Measurements from ENCODE around the gene SCNN1B.

Gene SCNN1B

GRCh38 chr16:23274968-23275367, 27.1 kb upstream of the SCNN1B start:
- no peak overlapping the region for H3K27ac Mint-ChIP-seq
- peaks cover 10% of the 10 kb centered on the region for H3K4me1 Mint-ChIP-seq
- peaks cover 4% of the 10 kb centered on the region for H3K9me3 Mint-ChIP-seq
- H3K4me3 Mint-ChIP-seq = no peak overlapping the region
- no peak for DNase-seq
- peaks cover 15% of the 10 kb centered on the region for H3K27me3 Mint-ChIP-seq (ENCODE audit: low read depth, poor library complexity)
- no peak for TF ChIP-seq CTCF (IDR thresholded peaks at IDR 0.05)
- no peaks in the 10 kb centered on the region for H3K36me3 Mint-ChIP-seq (ENCODE audit: low read depth)

- DNase-seq = no peak
- peaks cover 29% of the 10 kb centered on the region for H3K27me3 Mint-ChIP-seq (ENCODE audit: low read depth, poor library complexity)
- H3K4me1 Mint-ChIP-seq = peaks cover 10% of the 10 kb centered on the region
- H3K27ac Mint-ChIP-seq = no peak overlapping the region
- H3K36me3 Mint-ChIP-seq (ENCODE audit: low read depth) = no peaks in the 10 kb centered on the region
- TF ChIP-seq CTCF (IDR thresholded peaks at IDR 0.05) = no peak
- no peaks in the 10 kb centered on the region for H3K9me3 Mint-ChIP-seq
- H3K4me3 Mint-ChIP-seq = no peak overlapping the region
Measured at GRCh38 chr16:23276821-23277220, 25.3 kb upstream of the SCNN1B start.

GRCh38 chr16:23278031-23278430, 24.1 kb upstream of the SCNN1B start:
- H3K9me3 Mint-ChIP-seq = no peaks in the 10 kb centered on the region
- peaks cover 37% of the 10 kb centered on the region for H3K27me3 Mint-ChIP-seq (ENCODE audit: low read depth, poor library complexity)
- H3K36me3 Mint-ChIP-seq (ENCODE audit: low read depth) = no peaks in the 10 kb centered on the region
- no peak for TF ChIP-seq CTCF (IDR thresholded peaks at IDR 0.05)
- DNase-seq = no peak
- H3K27ac Mint-ChIP-seq = no peak overlapping the region
- peaks cover 10% of the 10 kb centered on the region for H3K4me1 Mint-ChIP-seq
- H3K4me3 Mint-ChIP-seq = no peak overlapping the region

GRCh38 chr16:23279721-23280153, 22.4 kb upstream of the SCNN1B start:
- DNase-seq = peak; percentile 44
- H3K9me3 Mint-ChIP-seq = no peaks in the 10 kb centered on the region
- H3K4me3 Mint-ChIP-seq = no peak overlapping the region
- TF ChIP-seq CTCF (IDR thresholded peaks at IDR 0.05) = no peak
- H3K36me3 Mint-ChIP-seq (ENCODE audit: low read depth) = no peaks in the 10 kb centered on the region
- H3K4me1 Mint-ChIP-seq = peaks cover 10% of the 10 kb centered on the region
- H3K27ac Mint-ChIP-seq = no peak overlapping the region
- peaks cover 45% of the 10 kb centered on the region for H3K27me3 Mint-ChIP-seq (ENCODE audit: low read depth, poor library complexity)

GRCh38 chr16:23280483-23280967, 21.6 kb upstream of the SCNN1B start:
- no peak overlapping the region for H3K27ac Mint-ChIP-seq
- H3K9me3 Mint-ChIP-seq = no peaks in the 10 kb centered on the region
- no peak for TF ChIP-seq CTCF (IDR thresholded peaks at IDR 0.05)
- H3K36me3 Mint-ChIP-seq (ENCODE audit: low read depth) = no peaks in the 10 kb centered on the region
- peaks cover 42% of the 10 kb centered on the region for H3K27me3 Mint-ChIP-seq (ENCODE audit: low read depth, poor library complexity)
- H3K4me1 Mint-ChIP-seq = peaks cover 10% of the 10 kb centered on the region
- no peak overlapping the region for H3K4me3 Mint-ChIP-seq
- no peak for DNase-seq

- no peak for DNase-seq
- no peak for TF ChIP-seq CTCF (IDR thresholded peaks at IDR 0.05)
- Mint-ChIP-seq H3K27me3 (ENCODE audit: low read depth, poor library complexity) (peaks cover 44% of the 10 kb centered on the region), H3K36me3 (ENCODE audit: low read depth) (no peaks in the 10 kb centered on the region), H3K4me3 (no peak overlapping the region), H3K4me1 (peaks cover 10% of the 10 kb centered on the region), H3K27ac (no peak overlapping the region), H3K9me3 (no peaks in the 10 kb centered on the region)
Measured at GRCh38 chr16:23282568-23282967, 19.5 kb upstream of the SCNN1B start.
